NCI-H128 (cell line): ENCODE measurements around the gene SNAPIN.
"Not testable (repeated sequence)": the region's sequence is repeated elsewhere in the genome, so short reads cannot be mapped to it uniquely, and the experiment has no call there.

Experiments used
- DNase-seq: peaks from one replicate; lab custom pipeline; 2025; ENCODE audit not compliant: unreplicated experiment; lab: John Stamatoyannopoulos, UW

The SNAPIN gene

DNA sequence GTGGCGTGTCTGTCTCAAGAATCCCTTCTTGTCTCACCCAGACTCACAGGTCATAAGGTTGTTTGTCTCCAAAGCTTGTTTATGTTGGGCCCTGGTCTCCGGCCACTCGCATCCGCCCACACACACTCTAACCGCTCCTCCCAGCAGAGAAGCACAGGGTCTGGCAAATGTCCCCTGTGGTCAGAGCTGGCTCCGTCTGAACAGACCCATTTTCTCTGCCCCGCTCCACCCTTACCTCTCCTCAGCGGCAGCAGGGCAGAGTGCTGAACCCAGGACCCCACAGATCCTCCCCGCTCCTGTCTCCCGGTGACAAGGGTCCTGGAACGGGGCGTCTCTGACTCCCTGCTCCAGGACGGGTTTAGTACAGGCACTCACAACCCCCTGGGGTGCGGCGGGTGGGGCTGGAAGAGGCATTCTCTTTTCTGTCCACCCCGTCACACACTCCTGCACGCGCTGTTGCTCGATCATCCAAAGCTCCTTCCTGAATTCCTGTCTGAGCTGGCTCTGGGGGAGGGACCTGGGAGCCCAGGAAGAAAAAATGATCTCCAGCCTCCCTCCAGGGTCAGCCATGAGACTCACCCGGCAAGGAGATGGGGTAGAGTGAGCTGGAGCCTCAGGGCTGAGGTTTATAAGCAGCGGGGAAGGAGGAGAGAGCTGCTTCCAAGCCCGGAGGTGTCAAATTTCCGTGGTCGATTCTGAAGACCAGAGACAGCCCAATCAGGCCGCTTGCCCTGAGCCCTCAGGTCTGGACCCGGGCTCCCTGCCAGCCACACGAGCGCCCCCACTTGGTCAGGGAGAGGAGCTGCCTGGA is 31.4 kb upstream of the SNAPIN start, which contains the start of gene S100A13:
Gene S100A13, minus strand, starts transcription at position 602 of the 811 bp plus-strand sequence. CDS start 1,033 bp downstream, outside the sequence.
- peak; percentile 84 for DNase-seq

DNA sequence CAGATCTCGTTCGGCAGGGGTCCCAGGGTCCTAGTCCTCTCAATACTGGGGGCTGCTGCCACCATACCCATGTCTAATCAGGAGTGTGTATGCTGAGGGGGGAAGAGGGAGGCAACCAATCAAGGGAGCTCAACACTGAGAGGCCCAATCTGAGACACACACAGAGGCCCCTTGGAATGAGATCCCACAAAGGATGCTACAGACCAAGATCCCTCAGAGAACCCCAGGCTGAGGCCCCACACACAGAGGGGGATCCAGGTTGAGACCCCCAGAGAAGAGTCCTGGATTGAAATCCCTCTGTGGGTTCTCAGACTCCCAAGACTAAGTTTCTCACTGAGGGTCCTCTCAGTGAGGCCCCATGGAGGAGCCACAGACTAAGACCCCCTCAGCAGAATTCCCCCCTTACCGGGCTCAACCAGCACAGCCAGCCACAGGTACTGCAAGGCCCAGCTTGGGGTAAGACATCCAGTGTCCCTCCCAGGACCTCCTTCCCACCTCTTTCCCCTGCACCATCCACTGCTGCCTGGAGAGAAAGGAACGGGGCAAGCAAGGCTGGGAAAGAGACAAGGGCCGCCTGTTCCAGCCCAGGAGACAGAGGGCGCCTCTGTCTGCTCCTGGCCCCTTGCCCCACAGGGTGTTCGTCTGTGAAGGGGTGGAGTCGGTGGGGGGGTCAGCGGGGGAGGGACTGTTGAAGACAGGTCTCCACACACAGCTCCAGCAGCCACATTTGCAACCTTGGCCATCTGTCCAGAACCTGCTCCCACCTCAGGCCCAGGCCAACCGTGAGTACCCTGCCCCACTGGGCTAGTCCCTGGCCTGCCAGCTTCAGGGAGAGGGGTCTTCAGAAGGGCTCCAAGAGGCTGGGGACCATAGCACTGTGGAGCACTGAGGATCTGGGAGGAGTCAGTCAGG is 30.5 kb upstream of the SNAPIN start, which contains the start of gene S100A1:
Gene S100A1, plus strand, starts transcription at position 720 of the 912 bp plus-strand sequence. CDS start 2,088 bp downstream, outside the sequence.
- DNase-seq, result no peak

DNA sequence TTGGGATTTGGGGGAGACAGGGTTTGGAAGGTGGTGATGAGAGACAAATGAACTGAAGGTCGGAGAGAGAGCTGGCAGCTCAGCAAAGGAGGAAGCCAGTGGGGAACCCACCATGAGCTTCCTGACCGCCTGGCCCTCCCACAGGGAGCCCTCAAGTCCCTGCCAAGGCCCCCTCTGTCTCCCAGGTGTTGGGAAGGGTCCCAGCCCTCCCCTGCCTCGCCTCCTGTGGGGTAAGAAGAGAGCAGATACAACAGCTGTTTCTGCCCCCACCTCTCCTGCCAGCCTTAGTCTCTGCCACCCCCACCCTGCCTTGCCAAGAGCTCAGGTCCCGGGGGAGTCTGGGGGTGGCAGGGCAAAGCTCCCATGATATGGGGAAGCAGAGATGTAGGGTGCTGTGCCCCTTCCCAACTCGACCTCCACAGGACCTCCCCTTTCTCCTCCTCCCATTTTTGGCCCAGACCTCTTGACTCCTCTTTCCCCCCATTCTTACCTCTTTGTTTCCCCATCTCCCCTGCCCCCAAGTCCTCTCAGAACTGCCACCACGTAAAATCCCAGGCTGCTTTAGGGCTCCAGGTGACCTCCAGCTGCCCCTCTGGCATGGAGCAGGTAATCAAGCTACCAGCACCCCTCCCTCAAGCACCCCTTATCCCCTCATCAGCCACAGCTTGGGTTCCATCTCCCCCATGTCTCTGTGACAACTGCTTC is 29.7 kb upstream of the SNAPIN start:
- DNase-seq, result no peak

DNA sequence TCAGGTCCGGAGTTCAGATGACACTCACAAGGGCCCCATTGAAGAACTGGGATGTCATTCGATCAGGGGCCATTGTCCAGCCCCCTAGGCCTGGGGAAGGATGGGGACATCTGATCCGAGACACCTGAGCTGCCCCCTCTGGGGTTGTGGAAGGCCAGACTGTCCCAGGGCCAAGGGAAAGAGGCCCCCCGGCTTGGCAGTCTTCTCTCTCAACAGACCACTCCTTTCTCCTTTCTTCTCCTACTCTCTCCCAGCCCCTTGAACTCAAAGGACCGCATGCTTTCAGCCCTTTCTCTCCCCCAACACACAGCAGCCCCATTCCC is 29.2 kb upstream of the SNAPIN start:
- no peak for DNase-seq

DNA sequence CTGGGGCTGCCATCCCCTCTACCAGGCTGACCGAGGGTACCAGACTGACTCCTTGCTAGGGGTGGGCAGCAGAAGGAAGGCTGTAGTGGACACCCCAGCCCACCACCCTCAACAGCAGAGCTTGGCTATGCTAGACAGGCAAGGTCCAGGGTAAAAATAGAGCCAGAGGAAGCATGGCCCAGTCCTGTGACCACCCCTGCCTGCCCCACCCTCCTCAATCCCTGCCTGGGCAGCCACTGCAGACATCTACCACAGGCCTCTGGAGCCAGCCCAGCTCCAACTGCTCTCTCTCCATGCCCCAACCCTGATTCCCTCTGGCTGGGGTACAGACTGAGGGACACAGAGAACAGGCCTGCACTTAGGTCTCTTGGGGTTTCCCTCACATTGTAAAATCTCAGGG is 28.5 kb upstream of the SNAPIN start:
- no peak for DNase-seq

DNA sequence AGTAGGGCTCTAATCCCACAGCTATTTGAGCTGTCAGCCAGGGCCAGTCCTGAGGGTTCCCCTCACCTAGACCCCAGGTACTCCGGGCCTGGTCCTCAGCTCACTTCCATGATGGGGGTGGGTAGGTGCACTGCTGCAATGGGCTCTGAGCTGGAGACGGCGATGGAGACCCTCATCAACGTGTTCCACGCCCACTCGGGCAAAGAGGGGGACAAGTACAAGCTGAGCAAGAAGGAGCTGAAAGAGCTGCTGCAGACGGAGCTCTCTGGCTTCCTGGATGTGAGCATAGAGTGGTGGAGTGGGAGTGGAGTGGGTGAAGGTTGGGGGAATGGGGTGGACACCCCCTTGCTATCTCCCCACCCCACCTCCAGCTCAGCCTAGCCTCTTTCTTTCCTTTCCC is 28.1 kb upstream of the SNAPIN start:
- no peak for DNase-seq

DNA sequence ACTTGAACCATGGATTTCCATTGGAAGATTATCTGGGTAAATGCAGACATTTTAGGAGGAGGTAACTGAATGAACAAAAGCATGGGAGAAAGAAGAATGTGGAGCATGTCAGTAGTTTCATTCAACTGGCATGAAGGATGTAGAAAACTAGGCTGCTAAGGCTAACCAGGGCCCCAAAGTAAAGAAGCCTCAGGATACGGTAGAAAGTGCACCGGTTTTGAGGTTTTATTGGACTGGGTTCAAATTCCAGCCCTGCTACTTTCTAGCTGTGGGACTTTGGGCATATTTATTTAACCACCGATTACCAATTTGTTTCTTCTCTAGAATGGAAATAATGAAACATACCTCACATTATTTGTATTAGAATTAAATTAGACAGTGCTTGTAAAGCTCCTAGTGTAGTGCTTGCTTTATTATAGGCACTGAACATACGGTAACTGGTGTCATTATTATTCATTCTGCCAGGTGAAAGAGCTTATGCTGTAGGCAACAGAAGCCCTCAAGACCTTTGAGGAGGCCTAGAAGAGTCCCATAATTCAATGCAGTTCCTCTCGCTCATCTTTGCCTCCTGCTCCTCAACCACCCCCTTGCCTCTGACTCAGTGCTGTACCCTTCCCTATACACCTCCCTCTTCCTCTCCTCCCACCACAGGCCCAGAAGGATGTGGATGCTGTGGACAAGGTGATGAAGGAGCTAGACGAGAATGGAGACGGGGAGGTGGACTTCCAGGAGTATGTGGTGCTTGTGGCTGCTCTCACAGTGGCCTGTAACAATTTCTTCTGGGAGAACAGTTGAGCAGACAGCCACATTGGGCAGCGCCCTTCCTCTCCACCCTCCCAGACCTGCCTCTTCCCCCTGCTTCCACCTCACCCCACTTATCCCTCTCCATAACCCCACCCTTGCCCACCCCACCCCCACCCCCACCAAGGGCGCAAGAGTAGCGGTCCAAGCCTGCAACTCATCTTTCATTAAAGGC is 27.2 kb upstream of the SNAPIN start:
- DNase-seq, result no peak

DNA sequence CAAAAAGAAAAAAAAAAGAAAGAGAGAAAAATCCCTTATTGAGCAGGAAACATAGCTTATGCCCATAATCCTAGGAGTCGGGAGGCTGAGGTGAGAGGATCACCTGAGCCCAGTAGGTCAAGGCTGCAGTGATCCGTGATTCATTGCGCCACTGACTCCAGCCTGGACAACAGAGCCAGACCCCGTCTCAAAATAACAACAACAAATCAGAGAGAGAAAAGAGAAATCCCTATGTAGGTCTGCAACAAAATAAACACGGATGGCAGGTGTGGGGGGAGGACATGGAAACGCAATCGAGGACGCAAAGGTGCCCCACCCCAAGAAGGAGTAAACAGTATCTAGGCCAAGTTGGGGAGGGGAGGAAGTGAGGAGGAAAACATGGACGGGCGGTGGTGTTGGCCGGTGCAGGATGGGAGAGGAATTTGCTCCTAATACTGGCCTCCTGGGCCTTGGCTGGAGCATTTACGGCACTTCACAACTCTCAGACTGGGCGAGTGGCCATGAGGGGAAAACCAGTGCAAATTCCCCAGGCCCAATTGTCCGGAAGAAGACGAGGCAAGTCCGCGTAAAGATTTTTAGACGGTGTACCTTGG is 25.2 kb upstream of the SNAPIN start:
- DNase-seq, result no peak

DNA sequence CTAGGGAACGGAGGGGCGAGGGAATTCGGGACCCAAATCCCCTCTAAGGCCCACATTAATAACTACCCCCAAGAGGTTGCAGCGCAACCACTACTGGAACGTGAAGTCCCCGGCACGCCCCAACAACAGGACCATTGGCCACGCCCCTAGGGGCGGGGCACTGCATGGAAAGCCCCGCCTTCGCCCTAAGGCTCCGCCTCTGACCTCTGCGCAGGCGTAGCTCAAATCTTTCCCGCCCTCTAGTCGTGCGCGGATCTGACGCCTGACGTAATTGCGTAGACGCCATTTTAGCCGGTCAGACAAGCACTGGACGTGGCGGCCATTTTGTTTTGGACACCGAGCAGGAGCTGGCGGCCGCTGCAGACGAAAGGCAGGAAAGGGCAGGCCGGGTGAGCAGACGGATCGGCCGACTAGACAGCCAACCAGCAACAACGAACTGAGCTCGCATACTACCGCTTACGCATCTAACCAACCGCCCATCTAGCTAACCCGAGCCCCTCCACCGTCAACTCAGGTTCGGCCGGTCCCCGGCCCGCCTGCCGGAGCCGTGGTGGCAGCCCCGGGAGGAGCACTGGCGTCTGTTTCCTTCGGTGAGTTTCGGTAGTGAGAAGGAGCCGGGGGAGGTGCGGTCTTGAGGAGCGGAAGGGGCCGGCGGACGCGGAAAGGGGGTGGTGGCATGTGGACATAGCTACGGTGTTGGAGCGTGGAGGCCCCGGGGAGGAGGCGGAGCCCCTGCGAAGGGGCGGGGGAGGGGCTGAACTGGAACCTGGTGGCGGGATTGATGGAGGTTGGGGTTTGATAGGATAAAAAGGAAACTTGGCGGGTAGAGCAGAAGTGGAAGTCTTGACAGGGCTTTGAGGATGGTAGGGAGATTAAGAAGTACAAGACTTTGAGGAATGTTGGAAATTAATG is 24.5 kb upstream of the SNAPIN start, which contains the start of gene CHTOP:
Gene CHTOP, plus strand, starts transcription at position 313 of the 912 bp plus-strand sequence. CDS start 2,523 bp downstream, outside the sequence.
- DNase-seq, result peak; percentile 99

DNA sequence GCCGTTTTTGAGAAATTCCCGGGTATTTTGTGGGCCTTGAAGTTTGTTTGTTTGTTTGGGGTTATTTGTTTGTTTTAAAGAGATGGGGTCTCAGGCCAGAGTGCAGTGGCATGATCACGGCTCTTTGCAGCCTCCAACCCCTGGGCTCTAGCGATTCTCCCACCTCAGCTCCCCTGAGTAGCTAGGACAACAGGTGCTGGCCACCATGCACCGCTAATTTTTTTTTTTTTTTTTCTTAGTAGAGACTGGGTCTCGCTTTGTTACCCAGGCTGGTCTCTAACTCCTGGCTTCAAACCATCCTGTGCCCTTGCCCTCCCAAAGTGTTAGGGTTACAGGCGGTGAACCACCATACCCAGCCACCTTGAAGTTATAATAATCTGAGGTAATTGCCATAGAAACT is 22.6 kb upstream of the SNAPIN start:
- no peak for DNase-seq

DNA sequence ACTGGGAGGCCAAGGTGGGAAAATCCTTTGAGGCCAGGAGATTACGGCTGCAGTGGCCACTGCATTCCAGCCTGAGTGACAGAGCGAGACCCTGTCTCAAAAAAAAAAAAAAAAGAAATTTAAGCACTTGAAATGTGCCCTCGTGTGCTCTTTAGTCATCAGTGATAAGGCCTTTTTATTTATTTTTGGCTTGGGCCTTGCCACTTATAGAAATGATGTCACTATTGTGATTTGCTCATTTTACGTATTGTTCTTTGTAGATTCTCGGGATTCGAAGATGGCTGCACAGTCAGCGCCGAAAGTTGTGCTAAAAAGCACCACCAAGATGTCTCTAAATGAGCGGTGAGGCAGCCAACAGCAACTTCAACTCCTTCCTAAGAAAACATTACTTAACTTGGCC is 22.2 kb upstream of the SNAPIN start:
- no peak for DNase-seq

DNA sequence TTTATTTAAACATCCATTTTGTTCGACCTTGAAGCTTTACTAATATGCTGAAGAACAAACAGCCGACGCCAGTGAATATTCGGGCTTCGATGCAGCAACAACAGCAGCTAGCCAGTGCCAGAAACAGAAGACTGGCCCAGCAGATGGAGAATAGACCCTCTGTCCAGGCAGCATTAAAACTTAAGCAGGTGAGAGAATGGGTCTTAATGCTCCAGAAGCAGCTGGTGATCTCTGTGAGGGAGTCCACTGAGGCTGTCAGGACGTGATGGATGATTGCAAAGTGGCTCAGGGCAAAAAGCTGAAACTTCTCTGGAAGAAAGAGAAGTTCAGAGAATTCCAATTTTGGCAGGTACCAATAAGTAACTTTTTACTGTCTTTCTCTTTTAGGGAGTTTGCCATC is 20.2 kb upstream of the SNAPIN start:
- DNase-seq, result no peak

DNA sequence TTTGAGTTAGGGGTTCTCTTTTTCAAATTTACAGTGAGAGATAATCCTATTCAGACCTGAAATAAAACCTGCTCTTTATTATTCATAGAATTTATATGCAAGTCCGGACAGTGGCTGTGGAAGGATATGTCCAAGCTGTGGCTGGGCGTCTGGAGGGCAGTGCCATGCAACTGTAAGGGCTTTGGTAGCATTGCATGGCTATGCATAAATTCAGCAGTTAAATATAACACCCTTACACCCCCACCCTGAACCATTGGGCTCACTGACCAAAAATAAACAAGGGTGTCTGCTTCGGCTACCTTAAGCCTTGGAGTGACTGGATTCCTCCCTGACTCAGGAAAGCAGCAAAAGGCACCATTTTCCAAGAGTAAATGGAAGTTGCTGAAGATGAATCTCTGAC is 19.2 kb upstream of the SNAPIN start:
- no peak for DNase-seq

DNA sequence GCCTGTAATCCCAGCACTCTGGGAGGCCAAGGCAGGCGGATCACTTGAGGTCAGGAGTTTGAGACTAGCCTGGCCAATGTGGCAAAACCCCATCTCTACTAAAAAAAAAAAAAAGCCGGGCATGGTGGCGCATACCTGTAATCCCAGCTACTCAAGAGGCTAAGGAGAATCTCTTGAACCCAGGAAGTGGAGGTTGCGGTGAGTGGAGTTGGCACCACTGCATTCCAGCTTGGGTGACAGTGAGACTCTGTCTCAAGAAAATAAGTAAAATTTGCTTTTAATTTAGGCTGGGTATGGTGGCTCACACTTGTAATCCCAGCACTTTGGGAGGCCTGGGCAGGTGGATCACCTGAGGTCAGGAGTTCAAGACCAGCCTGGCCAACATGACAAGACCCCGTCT is 18.3 kb upstream of the SNAPIN start:
- DNase-seq, result not testable (repeated sequence)

DNA sequence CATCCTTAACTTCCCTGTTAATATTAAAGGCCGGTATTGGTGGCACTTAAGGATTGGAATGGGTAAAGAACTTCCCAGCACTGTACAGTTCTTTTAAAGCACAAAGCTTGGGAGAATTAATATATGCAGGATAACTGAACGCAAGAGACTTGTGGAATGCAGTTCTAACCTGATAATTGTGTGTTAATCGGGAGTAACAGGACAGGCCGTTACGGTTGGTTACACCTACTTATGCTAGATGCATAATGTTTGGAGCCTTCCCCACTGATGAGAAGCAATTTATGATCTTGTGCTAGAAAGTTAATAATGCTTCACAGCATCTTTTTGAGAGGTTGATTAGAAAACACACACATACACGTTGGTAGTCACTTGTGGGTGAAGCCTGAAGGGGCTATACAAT is 17.6 kb upstream of the SNAPIN start:
- DNase-seq, result no peak

DNA sequence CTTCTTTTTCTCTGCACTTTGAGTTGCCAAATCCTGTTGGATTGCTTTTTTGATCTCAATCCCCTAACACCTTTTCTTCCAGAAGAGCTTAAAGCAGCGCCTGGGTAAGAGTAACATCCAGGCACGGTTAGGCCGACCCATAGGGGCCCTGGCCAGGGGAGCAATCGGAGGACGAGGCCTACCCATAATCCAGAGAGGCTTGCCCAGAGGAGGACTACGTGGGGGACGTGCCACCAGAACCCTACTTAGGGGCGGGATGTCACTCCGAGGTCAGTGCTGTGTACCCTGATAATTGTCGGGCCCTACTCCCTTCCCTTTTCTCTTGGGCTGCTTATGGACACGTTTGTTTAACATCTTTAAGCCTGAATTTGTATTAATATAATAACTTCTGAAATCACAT is 16.3 kb upstream of the SNAPIN start:
- DNase-seq, result no peak

DNA sequence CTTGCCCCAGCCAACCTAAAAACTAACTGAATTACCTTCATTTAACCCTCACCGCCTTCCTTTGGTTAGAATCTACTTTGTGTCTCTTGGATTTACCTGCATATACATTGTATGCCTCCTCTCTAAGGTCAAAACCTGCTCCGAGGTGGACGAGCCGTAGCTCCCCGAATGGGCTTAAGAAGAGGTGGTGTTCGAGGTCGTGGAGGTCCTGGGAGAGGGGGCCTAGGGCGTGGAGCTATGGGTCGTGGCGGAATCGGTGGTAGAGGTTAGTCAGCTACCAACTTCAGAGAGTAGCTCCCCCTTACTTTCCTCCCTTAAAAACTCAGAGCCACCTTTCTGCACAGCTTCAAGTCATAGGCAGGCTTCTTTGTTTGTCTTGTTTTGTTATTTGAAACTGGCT is 15.4 kb upstream of the SNAPIN start:
- no peak for DNase-seq

DNA sequence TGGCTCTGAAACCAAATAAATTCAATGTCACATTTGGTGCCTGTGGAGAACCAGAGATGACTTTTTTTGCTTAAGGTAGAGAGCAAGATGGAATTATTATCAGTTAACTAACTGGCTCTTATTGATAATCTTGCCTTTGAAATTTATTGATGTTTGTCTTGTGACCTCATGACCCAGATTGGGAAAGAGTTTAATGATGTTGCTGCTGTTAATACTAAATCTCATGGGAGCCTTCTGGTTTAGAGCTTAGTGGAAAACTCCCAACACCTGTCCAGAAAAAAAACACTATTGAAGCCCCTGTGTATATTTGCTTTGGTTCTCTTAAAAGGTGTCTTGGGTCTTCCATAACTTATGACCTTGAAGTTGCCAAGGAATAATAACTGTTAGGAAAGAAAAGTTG is 14.7 kb upstream of the SNAPIN start:
- DNase-seq, result no peak
